Liver (tissue), 9 donors: ENCODE measurements around the gene SLFN12L. TPM values are rescaled to one million over a fixed set of nuclear protein-coding genes. Genes with fewer than 3 reads are reported as not detected.
"Not testable (repeated sequence)": the region's sequence is repeated elsewhere in the genome, so short reads cannot be mapped to it uniquely, and the experiment has no call there.

ENCODE experiments used
- DNase-seq: peaks from one replicate; pipeline ENCODE4 v3.0.0-alpha.2; 2017; ENCODE audit warnings: low spot score
- H3K27ac ChIP-seq, 2 donors: one replicate each; pipeline ENCODE4 v1.7.0; 2013; ENCODE audit warnings: inconsistent platforms in 2 of 2, low read length in 2 of 2, control low read depth in 1 of 2, low read depth in 1 of 2, mild to moderate bottlenecking in 1 of 2
- H3K27me3 ChIP-seq, 4 donors: one replicate each; pipeline versions ENCODE4 v1.6.1 to v1.7.0; 2013; ENCODE audit warnings: low read length in 3 of 4, inconsistent platforms in 1 of 4, mild to moderate bottlenecking in 1 of 4, moderate library complexity in 1 of 4; ENCODE audit not compliant: control insufficient read depth in 4 of 4, insufficient read depth in 4 of 4
- H3K36me3 ChIP-seq, 4 donors: one replicate each; pipeline versions ENCODE4 v1.6.1 to v1.7.0; 2013; ENCODE audit warnings: low read length in 3 of 4, mild to moderate bottlenecking in 3 of 4, low read depth in 1 of 4, moderate library complexity in 1 of 4; ENCODE audit not compliant: control insufficient read depth in 4 of 4, insufficient read depth in 3 of 4
- H3K4me1 ChIP-seq, 4 donors: one replicate each; pipeline versions ENCODE4 v1.6.1 to v1.7.0; 2013; ENCODE audit warnings: low read length in 3 of 4, mild to moderate bottlenecking in 3 of 4, moderate library complexity in 1 of 4; ENCODE audit not compliant: control insufficient read depth in 4 of 4, insufficient read depth in 4 of 4
- H3K4me3 ChIP-seq, 3 donors: one replicate each; pipeline versions ENCODE4 v1.6.1 to v1.7.0; 2013; ENCODE audit warnings: low read length in 3 of 3, control low read depth in 1 of 3, low read depth in 1 of 3, mild to moderate bottlenecking in 1 of 3
- H3K9ac ChIP-seq, 2 donors: one replicate each; pipeline ENCODE4 v1.7.0; 2013; ENCODE audit warnings: low read length in 2 of 2, mild to moderate bottlenecking in 2 of 2, moderate library complexity in 2 of 2, control low read depth in 1 of 2, low read depth in 1 of 2
- H3K9me3 ChIP-seq, 4 donors: one replicate each; pipeline versions ENCODE4 v1.6.1 to v1.7.0; 2013; ENCODE audit warnings: low read length in 3 of 4; ENCODE audit not compliant: control insufficient read depth in 4 of 4
- ATF3 ChIP-seq: IDR thresholded peaks from 2 replicates; pipeline ENCODE4 v1.6.1; 2016; ENCODE audit warnings: antibody characterized with exemption
- FOXA2 ChIP-seq: IDR thresholded peaks from 2 replicates; pipeline ENCODE4 v1.6.1; 2016; ENCODE audit warnings: antibody characterized with exemption
- GABPA ChIP-seq, 2 donors: IDR thresholded peaks in 1 of 2; conservative IDR thresholded peaks in 1 of 2; 2 replicates each; pipeline ENCODE4 v1.6.1; 2016; ENCODE audit warnings: antibody characterized with exemption in 2 of 2, mild to moderate bottlenecking in 1 of 2, moderate library complexity in 1 of 2
- HNF4A ChIP-seq, 2 donors: conservative IDR thresholded peaks; 2 replicates each; pipeline ENCODE4 v1.6.1; 2016; ENCODE audit warnings: antibody characterized with exemption in 2 of 2, mild to moderate bottlenecking in 2 of 2
- JUND ChIP-seq, 2 donors: IDR thresholded peaks; 2 replicates each; pipeline ENCODE4 v1.6.1; 2016; ENCODE audit warnings: antibody characterized with exemption in 2 of 2
- NR2F2 ChIP-seq: IDR thresholded peaks from 2 replicates; pipeline ENCODE4 v1.6.1; 2016; ENCODE audit warnings: antibody characterized with exemption
- RAD21 ChIP-seq, 2 donors: IDR thresholded peaks; 2 replicates each; pipeline ENCODE4 v1.6.1; 2016; ENCODE audit warnings: antibody characterized with exemption in 2 of 2, mild to moderate bottlenecking in 2 of 2
- RXRA ChIP-seq, 2 donors: IDR thresholded peaks; 2 replicates each; pipeline ENCODE4 v1.6.1; 2017 to 2018; ENCODE audit warnings: antibody characterized with exemption in 2 of 2, mild to moderate bottlenecking in 1 of 2
- SP1 ChIP-seq: IDR thresholded peaks from 2 replicates; pipeline ENCODE4 v1.6.1; 2018; ENCODE audit warnings: antibody characterized with exemption, mild to moderate bottlenecking
- TAF1 ChIP-seq: conservative IDR thresholded peaks from 2 replicates; pipeline ENCODE4 v1.6.1; 2016; ENCODE audit warnings: antibody characterized with exemption, mild to moderate bottlenecking
- YY1 ChIP-seq: IDR thresholded peaks from 2 replicates; pipeline ENCODE4 v1.6.1; 2016; ENCODE audit warnings: antibody characterized with exemption, mild to moderate bottlenecking
- ZBTB33 ChIP-seq: IDR thresholded peaks from 2 replicates; pipeline ENCODE4 v1.6.1; 2016; ENCODE audit warnings: antibody characterized with exemption
- WGBS: extraction: QIAGEN DNeasy Blood & Tissue Kit; methylation state at CpG from one replicate; pipeline ENCODE4 v1.1.7; 2013; 5-methylcytosine and 5-hydroxymethylcytosine counted together
- polyA plus RNA-seq, 2 donors: library from polyadenylated mRNA; stranded (reverse) in 1 of 2; unstranded in 1 of 2; fragments of 200-250 nt in 1 of 2; fragments of >200 nt in 1 of 2; fragmentation: Nextera tagmentation in 1 of 2; extraction: Ambion mirVana in 1 of 2; gene quantifications; one replicate each; pipeline versions ENCODE4 v1.2.1 to v1.2.3, GENCODE V29; 2013 to 2015
- total RNA-seq, 2 donors: library from RNA; depleted of rRNA; stranded (reverse); fragments of >200 nt; gene quantifications; one replicate each; pipeline ENCODE4 v1.2.3, GENCODE V29; 2014
- TF ChIP-seq, protein P1 (sequence below): IDR thresholded peaks from 2 replicates; pipeline ENCODE4 v1.6.1; 2016; ENCODE audit warnings: antibody characterized with exemption
- TF ChIP-seq, protein P2 (sequence below): IDR thresholded peaks from 2 replicates; pipeline ENCODE4 v1.6.1; 2016; ENCODE audit warnings: antibody characterized with exemption, mild to moderate bottlenecking
- donor health status: healthy.
- donor health status: healthy.
- donor health status: healthy.
- donor health status: healthy.
- donor health status: healthy.

SLFN12L gene
- total and polyA plus RNA-seq, 4 donors = 0.09 to 2.2 (median 0.27) TPM

GRCh38 chr17:35566968-35567367, 29.5 kb upstream of the SLFN12L start:
- H3K9ac ChIP-seq = no peak overlapping the region
- H3K36me3 ChIP-seq = no peaks in the 10 kb centered on the region
- H3K4me3 ChIP-seq = peak overlapping the region in 1 of 3 donors; percentile 100
- peaks cover 3 to 22% (median 16%) of the 10 kb centered on the region in 4 donors for H3K4me1 ChIP-seq
- 78% methylated on average over 11 of the region's 11 CpGs for WGBS
- no peak overlapping the region for H3K27ac ChIP-seq
- no peaks in the 10 kb centered on the region for H3K9me3 ChIP-seq
- no peaks in the 10 kb centered on the region for H3K27me3 ChIP-seq
- TF ChIP-seq RXRA (IDR thresholded peaks at IDR 0.05) (no peak), JUND (IDR thresholded peaks at IDR 0.05) (no peak), ZBTB33 (no peak), NR2F2 (no peak), TAF1 (no peak), ATF3 (no peak), GABPA (IDR thresholded peaks at IDR 0.05 in 1 of 2, conservative IDR thresholded peaks at IDR 0.05 in 1 of 2) (no peak), HNF4A (conservative IDR thresholded peaks at IDR 0.05) (no peak)
- no peak for DNase-seq

DNA sequence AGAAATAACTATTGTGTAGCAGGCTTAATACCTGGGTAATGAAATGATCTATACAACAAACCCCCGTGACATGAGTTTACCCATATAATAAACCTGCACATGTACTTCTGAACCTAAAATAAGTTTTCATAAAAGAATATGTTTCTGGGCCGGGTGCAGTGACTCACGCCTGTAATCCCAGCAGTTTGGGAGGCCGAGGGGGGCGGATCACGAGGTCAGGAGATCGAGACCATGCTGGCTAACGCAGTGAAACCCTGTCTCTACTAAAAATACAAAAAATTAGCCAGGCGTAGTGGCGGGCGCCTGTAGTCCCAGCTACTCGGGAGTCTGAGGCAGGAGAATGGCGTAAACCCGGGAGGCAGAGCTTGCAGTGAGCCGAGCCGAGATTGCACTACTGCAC, 25.7 kb upstream of the SLFN12L start:
- H3K4me3 ChIP-seq, H3K9ac ChIP-seq, H3K9me3 ChIP-seq, H3K27ac ChIP-seq, DNase-seq, H3K27me3 ChIP-seq, H3K36me3 ChIP-seq, H3K4me1 ChIP-seq: not testable (repeated sequence)
- 84% methylated on average over 15 of the region's 16 CpGs for WGBS

DNA sequence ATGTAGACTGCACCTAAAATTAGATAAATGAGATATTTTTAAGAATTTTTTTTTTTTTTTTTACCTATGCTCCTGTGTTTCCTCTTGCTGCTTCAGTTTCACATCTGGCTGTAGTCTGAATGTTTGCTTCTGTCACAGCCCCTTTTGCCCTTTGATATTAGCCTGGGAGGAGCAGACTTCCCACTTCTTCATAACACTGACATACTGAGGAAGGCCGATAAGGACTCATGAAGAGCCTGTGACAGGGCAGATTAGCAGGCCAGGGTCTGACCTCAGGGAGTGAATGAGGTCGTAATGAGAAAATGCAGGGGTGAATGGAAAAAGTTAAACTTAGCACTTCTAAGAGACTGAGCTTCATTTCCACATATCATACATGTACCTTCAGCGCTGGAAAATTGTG, 23.2 kb upstream of the SLFN12L start, which contains the start of gene SLFN14:
SLFN14 (minus strand) TSS at position 117 of the 400 bp plus-strand sequence. CDS start 2,757 bp downstream, outside the sequence.
- Histone ChIP-seq H3K9me3 (no peaks in the 10 kb centered on the region), H3K36me3 (no peaks in the 10 kb centered on the region), H3K4me1 (no peaks in the 10 kb centered on the region), H3K9ac (no peak within 1 kb of the TSS), H3K27ac (no peak within 1 kb of the TSS), H3K27me3 (peaks cover 0 to 2% (median 0%) of the 10 kb centered on the region in 4 donors), H3K4me3 (no peak within 1 kb of the TSS)
- DNase-seq = peak; percentile 68
- 67% methylated on average over 3 of the region's 3 CpGs for WGBS
- no peak for TF ChIP-seq RAD21 (IDR thresholded peaks at IDR 0.05)
- TF ChIP-seq NR2F2 = peak; percentile 22

DNA sequence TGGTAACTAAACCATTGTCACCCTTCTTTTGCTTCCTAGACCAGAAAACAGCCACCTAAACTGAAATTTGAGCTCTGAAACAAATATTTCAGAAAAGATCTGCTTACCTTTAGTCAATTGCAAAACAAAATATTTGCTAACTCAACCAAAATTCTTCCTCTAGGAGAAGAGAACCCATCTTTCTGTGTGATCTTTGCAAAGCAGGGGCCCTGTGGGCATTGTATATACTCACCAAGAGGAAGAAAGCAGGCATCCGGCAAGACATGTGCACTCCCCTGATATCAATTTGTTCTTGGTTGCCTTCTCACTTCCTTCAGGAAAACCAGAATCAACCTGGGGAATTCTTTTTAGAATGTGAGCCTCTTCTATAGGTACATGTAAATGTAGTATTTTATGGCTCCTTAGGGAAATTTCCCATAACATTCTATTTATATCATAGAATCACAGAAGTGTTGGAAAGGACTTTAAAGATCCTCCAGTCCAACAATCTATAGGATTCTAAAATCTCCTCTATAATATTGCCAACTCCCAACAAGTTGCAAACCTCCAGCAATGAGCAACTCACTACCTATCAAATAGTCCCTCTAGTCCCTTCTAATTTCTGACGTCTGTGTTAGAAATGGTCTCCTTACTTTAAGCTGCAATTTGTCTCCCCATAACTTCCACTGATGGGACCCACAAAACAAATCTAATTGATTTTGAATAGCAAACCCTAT, 22.2 kb upstream of the SLFN12L start:
- Histone ChIP-seq H3K4me3 (no peak overlapping the region), H3K9me3 (no peaks in the 10 kb centered on the region), H3K27me3 (peaks cover 0 to 2% (median 0%) of the 10 kb centered on the region in 4 donors), H3K27ac (no peak overlapping the region), H3K36me3 (no peaks in the 10 kb centered on the region), H3K9ac (no peak overlapping the region), H3K4me1 (no peaks in the 10 kb centered on the region)
- TF ChIP-seq, protein P1, sequence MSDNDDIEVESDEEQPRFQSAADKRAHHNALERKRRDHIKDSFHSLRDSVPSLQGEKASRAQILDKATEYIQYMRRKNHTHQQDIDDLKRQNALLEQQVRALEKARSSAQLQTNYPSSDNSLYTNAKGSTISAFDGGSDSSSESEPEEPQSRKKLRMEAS = no peak
- no peak for TF ChIP-seq RXRA (IDR thresholded peaks at IDR 0.05)
- no peak for TF ChIP-seq SP1
- TF ChIP-seq HNF4A (conservative IDR thresholded peaks at IDR 0.05) = no peak
- TF ChIP-seq, protein P2, sequence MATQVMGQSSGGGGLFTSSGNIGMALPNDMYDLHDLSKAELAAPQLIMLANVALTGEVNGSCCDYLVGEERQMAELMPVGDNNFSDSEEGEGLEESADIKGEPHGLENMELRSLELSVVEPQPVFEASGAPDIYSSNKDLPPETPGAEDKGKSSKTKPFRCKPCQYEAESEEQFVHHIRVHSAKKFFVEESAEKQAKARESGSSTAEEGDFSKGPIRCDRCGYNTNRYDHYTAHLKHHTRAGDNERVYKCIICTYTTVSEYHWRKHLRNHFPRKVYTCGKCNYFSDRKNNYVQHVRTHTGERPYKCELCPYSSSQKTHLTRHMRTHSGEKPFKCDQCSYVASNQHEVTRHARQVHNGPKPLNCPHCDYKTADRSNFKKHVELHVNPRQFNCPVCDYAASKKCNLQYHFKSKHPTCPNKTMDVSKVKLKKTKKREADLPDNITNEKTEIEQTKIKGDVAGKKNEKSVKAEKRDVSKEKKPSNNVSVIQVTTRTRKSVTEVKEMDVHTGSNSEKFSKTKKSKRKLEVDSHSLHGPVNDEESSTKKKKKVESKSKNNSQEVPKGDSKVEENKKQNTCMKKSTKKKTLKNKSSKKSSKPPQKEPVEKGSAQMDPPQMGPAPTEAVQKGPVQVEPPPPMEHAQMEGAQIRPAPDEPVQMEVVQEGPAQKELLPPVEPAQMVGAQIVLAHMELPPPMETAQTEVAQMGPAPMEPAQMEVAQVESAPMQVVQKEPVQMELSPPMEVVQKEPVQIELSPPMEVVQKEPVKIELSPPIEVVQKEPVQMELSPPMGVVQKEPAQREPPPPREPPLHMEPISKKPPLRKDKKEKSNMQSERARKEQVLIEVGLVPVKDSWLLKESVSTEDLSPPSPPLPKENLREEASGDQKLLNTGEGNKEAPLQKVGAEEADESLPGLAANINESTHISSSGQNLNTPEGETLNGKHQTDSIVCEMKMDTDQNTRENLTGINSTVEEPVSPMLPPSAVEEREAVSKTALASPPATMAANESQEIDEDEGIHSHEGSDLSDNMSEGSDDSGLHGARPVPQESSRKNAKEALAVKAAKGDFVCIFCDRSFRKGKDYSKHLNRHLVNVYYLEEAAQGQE = no peak
- TF ChIP-seq TAF1 = no peak
- no peak for TF ChIP-seq ZBTB33
- TF ChIP-seq YY1 = no peak
- TF ChIP-seq NR2F2 = no peak
- TF ChIP-seq JUND (IDR thresholded peaks at IDR 0.05) = no peak
- no peak for TF ChIP-seq FOXA2
- DNase-seq = no peak
- WGBS = 71% methylated on average over 2 of the region's 2 CpGs
